CD8-positive, alpha-beta memory T cell (primary cell): ENCODE data around the gene WWTR1. TPM values are rescaled to one million over a fixed set of nuclear protein-coding genes. Genes with fewer than 3 reads are reported as not detected.

Experiments used
- CTCF ChIA-PET: fragments of 350-600 bp; sonication (Branson Sonifier 250); formaldehyde crosslinking; loops from one replicate; lab custom pipeline; 2021; ENCODE audit warnings: antibody characterized with exemption; lab: Charles Lee
- POLR2A ChIA-PET: fragments of 350-600 bp; sonication (Branson Sonifier 250); formaldehyde crosslinking; loops from one replicate; lab custom pipeline; 2021; ENCODE audit warnings: antibody characterized with exemption; lab: Charles Lee
- DNase-seq, 5 donors: peaks; one replicate each; pipeline versions ENCODE4 v3.0.0 to v3.0.0-alpha.2; 2020 to 2022; ENCODE audit warnings: mixed read lengths in 1 of 5
- H3K27ac ChIP-seq: one replicate; pipeline ENCODE4 v1.7.0; 2013; ENCODE audit warnings: low read depth, mild to moderate bottlenecking, low read length, moderate library complexity
- H3K27me3 ChIP-seq: 2 replicates; pipeline ENCODE4 v1.7.0; 2013; ENCODE audit warnings: low read length, mild to moderate bottlenecking; ENCODE audit not compliant: insufficient read depth, poor library complexity, severe bottlenecking
- H3K36me3 ChIP-seq: 2 replicates; pipeline ENCODE4 v1.7.0; 2013; ENCODE audit warnings: mild to moderate bottlenecking, low read length, moderate library complexity; ENCODE audit not compliant: insufficient read depth
- H3K4me1 ChIP-seq: 2 replicates; pipeline ENCODE4 v1.7.0; 2013; ENCODE audit warnings: mild to moderate bottlenecking, low read length, moderate library complexity; ENCODE audit not compliant: insufficient read depth
- H3K4me3 ChIP-seq: 2 replicates; pipeline ENCODE4 v1.7.0; 2013; ENCODE audit warnings: mild to moderate bottlenecking, low read length
- H3K9me3 ChIP-seq: 2 replicates; pipeline ENCODE4 v1.7.0; 2013; ENCODE audit warnings: mild to moderate bottlenecking, low read length
- H3K27ac Mint-ChIP-seq, 8 donors: one replicate each; pipeline ENCODE4 v1.8.0; 2020 to 2021; ENCODE audit warnings: mixed read lengths in 8 of 8, mild to moderate bottlenecking in 6 of 8, inconsistent platforms in 3 of 8, moderate library complexity in 3 of 8
- H3K27me3 Mint-ChIP-seq, 2 donors: one replicate each; pipeline ENCODE4 v1.8.0; 2020 to 2021; ENCODE audit warnings: mixed read lengths in 2 of 2, mild to moderate bottlenecking in 1 of 2, moderate library complexity in 1 of 2
- H3K36me3 Mint-ChIP-seq, 3 donors: one replicate each; pipeline ENCODE4 v1.8.0; 2020 to 2021; ENCODE audit warnings: mixed read lengths in 3 of 3, inconsistent platforms in 1 of 3, mild to moderate bottlenecking in 1 of 3
- H3K4me1 Mint-ChIP-seq, 3 donors: one replicate each; pipeline ENCODE4 v1.8.0; 2020 to 2021; ENCODE audit warnings: mixed read lengths in 3 of 3, inconsistent platforms in 1 of 3, mild to moderate bottlenecking in 1 of 3
- H3K4me3 Mint-ChIP-seq, 7 donors: one replicate each; pipeline ENCODE4 v1.8.0; 2020 to 2021; ENCODE audit warnings: mixed read lengths in 7 of 7, mild to moderate bottlenecking in 6 of 7, moderate library complexity in 4 of 7, inconsistent platforms in 2 of 7
- H3K9me3 Mint-ChIP-seq, 5 donors: one replicate each; pipeline ENCODE4 v1.8.0; 2020 to 2022; ENCODE audit warnings: mixed read lengths in 5 of 5, mild to moderate bottlenecking in 3 of 5, moderate library complexity in 2 of 5, inconsistent platforms in 1 of 5
- polyA plus RNA-seq: library from polyadenylated mRNA; unstranded; fragments of 300-500 nt; fragmentation: Illumina TruSeq; gene quantifications from one replicate; pipeline ENCODE4 v1.2.3, GENCODE V29; 2021
- total RNA-seq, 2 experiments: library from RNA; stranded (reverse); gene quantifications; one replicate each; pipeline ENCODE4 v1.2.3, GENCODE V29; 2021

WWTR1 gene
- total and polyA plus RNA-seq, 3 experiments from 2014 or later = 0.60 to 1.9 (median 0.98) TPM

GRCh38 chr3:149497966-149498670 is 159.7 kb downstream of the WWTR1 start:
- Mint-ChIP-seq H3K27ac (no peak overlapping the region), H3K4me3 (no peak overlapping the region), H3K9me3 (no peaks in the 10 kb centered on the region), H3K27me3 (peaks cover 5 to 15% of the 10 kb centered on the region in 2 donors), H3K4me1 (peaks cover 0 to 4% (median 0%) of the 10 kb centered on the region in 3 donors), H3K36me3 (no peaks in the 10 kb centered on the region)
- no peak for DNase-seq
- CTCF ChIA-PET = no interaction called here
- POLR2A ChIA-PET = no interaction called here
- Histone ChIP-seq H3K36me3 (no peaks in the 10 kb centered on the region), H3K4me1 (no peaks in the 10 kb centered on the region), H3K4me3 (no peak overlapping the region), H3K27ac (no peak overlapping the region), H3K27me3 (peaks cover 3% of the 10 kb centered on the region), H3K9me3 (no peaks in the 10 kb centered on the region)

GRCh38 chr3:149496891-149497290 is 160.9 kb downstream of the WWTR1 start:
- Histone ChIP-seq H3K27ac (no peak overlapping the region), H3K4me3 (no peak overlapping the region), H3K27me3 (peaks cover 3% of the 10 kb centered on the region), H3K9me3 (no peaks in the 10 kb centered on the region), H3K36me3 (no peaks in the 10 kb centered on the region), H3K4me1 (no peaks in the 10 kb centered on the region)
- peaks cover 11 to 18% of the 10 kb centered on the region in 2 donors for H3K27me3 Mint-ChIP-seq
- H3K9me3 Mint-ChIP-seq = no peaks in the 10 kb centered on the region
- H3K4me1 Mint-ChIP-seq = peaks cover 0 to 4% (median 0%) of the 10 kb centered on the region in 3 donors
- H3K36me3 Mint-ChIP-seq = no peaks in the 10 kb centered on the region
- ChIA-PET CTCF (no interaction called here), POLR2A (no interaction called here)
- no peak overlapping the region for H3K27ac Mint-ChIP-seq
- no peak overlapping the region for H3K4me3 Mint-ChIP-seq
- no peak for DNase-seq

- H3K4me3 ChIP-seq = no peak overlapping the region
- H3K9me3 ChIP-seq = no peaks in the 10 kb centered on the region
- no peak overlapping the region for H3K4me3 Mint-ChIP-seq
- peaks cover 3% of the 10 kb centered on the region for H3K27me3 ChIP-seq
- ChIA-PET CTCF (no interaction called here), POLR2A (no interaction called here)
- H3K27ac ChIP-seq = no peak overlapping the region
- H3K27me3 Mint-ChIP-seq = peaks cover 14 to 19% of the 10 kb centered on the region in 2 donors
- peaks cover 0 to 4% (median 0%) of the 10 kb centered on the region in 3 donors for H3K4me1 Mint-ChIP-seq
- no peak overlapping the region for H3K27ac Mint-ChIP-seq
- no peaks in the 10 kb centered on the region for H3K4me1 ChIP-seq
- H3K36me3 ChIP-seq = no peaks in the 10 kb centered on the region
- DNase-seq = no peak
- H3K9me3 Mint-ChIP-seq = peaks cover 0 to 2% (median 0%) of the 10 kb centered on the region in 5 donors
- no peaks in the 10 kb centered on the region for H3K36me3 Mint-ChIP-seq
Observed at GRCh38 chr3:149495581-149496125, 162.2 kb downstream of the WWTR1 start.

- H3K27ac ChIP-seq = no peak overlapping the region
- Mint-ChIP-seq H3K27ac (no peak overlapping the region), H3K4me1 (peaks cover 0 to 4% (median 0%) of the 10 kb centered on the region in 3 donors), H3K27me3 (peaks cover 14 to 24% of the 10 kb centered on the region in 2 donors), H3K36me3 (no peaks in the 10 kb centered on the region), H3K9me3 (peaks cover 0 to 2% (median 0%) of the 10 kb centered on the region in 5 donors), H3K4me3 (no peak overlapping the region)
- no peak overlapping the region for H3K4me3 ChIP-seq
- no peaks in the 10 kb centered on the region for H3K36me3 ChIP-seq
- POLR2A ChIA-PET = no interaction called here
- no peak for DNase-seq
- H3K9me3 ChIP-seq = no peaks in the 10 kb centered on the region
- H3K27me3 ChIP-seq = peaks cover 3% of the 10 kb centered on the region
- H3K4me1 ChIP-seq = no peaks in the 10 kb centered on the region
- CTCF ChIA-PET = no interaction called here
Observed at GRCh38 chr3:149494759-149495580, 162.9 kb downstream of the WWTR1 start.

GRCh38 chr3:149494022-149494758 is 163.6 kb downstream of the WWTR1 start:
- DNase-seq = no peak
- Histone ChIP-seq H3K36me3 (no peaks in the 10 kb centered on the region), H3K27ac (no peak overlapping the region), H3K9me3 (no peaks in the 10 kb centered on the region), H3K4me1 (no peaks in the 10 kb centered on the region), H3K4me3 (no peak overlapping the region), H3K27me3 (peaks cover 3% of the 10 kb centered on the region)
- ChIA-PET CTCF (no interaction called here), POLR2A (no interaction called here)
- Mint-ChIP-seq H3K27me3 (peaks cover 14 to 24% of the 10 kb centered on the region in 2 donors), H3K27ac (no peak overlapping the region), H3K36me3 (no peaks in the 10 kb centered on the region), H3K4me1 (peaks cover 0 to 4% (median 0%) of the 10 kb centered on the region in 3 donors), H3K9me3 (peaks cover 0 to 2% (median 0%) of the 10 kb centered on the region in 5 donors), H3K4me3 (no peak overlapping the region)

GRCh38 chr3:149493315-149494021 is 164.4 kb downstream of the WWTR1 start:
- CTCF ChIA-PET = no interaction called here

GRCh38 chr3:149490260-149490971 is 167.4 kb downstream of the WWTR1 start:
- H3K36me3 Mint-ChIP-seq = no peaks in the 10 kb centered on the region
- Histone ChIP-seq H3K4me1 (no peaks in the 10 kb centered on the region), H3K9me3 (no peaks in the 10 kb centered on the region), H3K36me3 (no peaks in the 10 kb centered on the region), H3K4me3 (no peak overlapping the region), H3K27me3 (peaks cover 3% of the 10 kb centered on the region), H3K27ac (no peak overlapping the region)
- H3K27ac Mint-ChIP-seq = no peak overlapping the region
- ChIA-PET POLR2A (no interaction called here), CTCF (no interaction called here)
- no peak overlapping the region for H3K4me3 Mint-ChIP-seq
- H3K27me3 Mint-ChIP-seq = peaks cover 14 to 24% of the 10 kb centered on the region in 2 donors
- no peak for DNase-seq
- H3K9me3 Mint-ChIP-seq = peaks cover 0 to 2% (median 0%) of the 10 kb centered on the region in 5 donors
- H3K4me1 Mint-ChIP-seq = peaks cover 0 to 4% (median 0%) of the 10 kb centered on the region in 3 donors

More at GRCh38 chr3:149493315-149494021, 164.4 kb downstream of the WWTR1 start:
- DNase-seq = no peak
- H3K4me3 Mint-ChIP-seq = no peak overlapping the region
- peaks cover 0 to 2% (median 0%) of the 10 kb centered on the region in 5 donors for H3K9me3 Mint-ChIP-seq
- POLR2A ChIA-PET = no interaction called here
- no peak overlapping the region for H3K4me3 ChIP-seq
- H3K36me3 Mint-ChIP-seq = no peaks in the 10 kb centered on the region
- peaks cover 0 to 4% (median 0%) of the 10 kb centered on the region in 3 donors for H3K4me1 Mint-ChIP-seq
- H3K27me3 ChIP-seq = peaks cover 3% of the 10 kb centered on the region
- H3K36me3 ChIP-seq = no peaks in the 10 kb centered on the region
- no peak overlapping the region for H3K27ac Mint-ChIP-seq
- H3K9me3 ChIP-seq = no peaks in the 10 kb centered on the region
- H3K27me3 Mint-ChIP-seq = peaks cover 14 to 24% of the 10 kb centered on the region in 2 donors
- H3K27ac ChIP-seq = no peak overlapping the region
- no peaks in the 10 kb centered on the region for H3K4me1 ChIP-seq
